Keratinocyte (primary cell): ENCODE results near the gene MICAL2.

Source experiments
- CTCF ChIP-seq, 3 experiments: IDR thresholded peaks in 1 of 3; conservative IDR thresholded peaks in 1 of 3; optimal IDR thresholded peaks in 1 of 3; 2 replicates in 2 of 3; 3 replicates in 1 of 3; pipeline versions ENCODE3 to v1.5.1; 2011; ENCODE audit warnings: low read length in 3 of 3, mild to moderate bottlenecking in 3 of 3, moderate library complexity in 2 of 3, control low read depth in 1 of 3, inconsistent platforms in 1 of 3; ENCODE audit not compliant: insufficient read depth in 2 of 3; ENCODE audit errors: extremely low read depth in 1 of 3
- EZH2 ChIP-seq: IDR thresholded peaks from one replicate; pipeline ENCODE4 v1.6.1; 2012; ENCODE audit warnings: inconsistent platforms, mild to moderate bottlenecking, low read length, moderate library complexity

- TF ChIP-seq CTCF (optimal IDR thresholded peaks at IDR 0.05 in 1 of 3, IDR thresholded peaks at IDR 0.05 in 1 of 3, conservative IDR thresholded peaks at IDR 0.05 in 1 of 3; ENCODE audit: extremely low read depth in 1 of 3, insufficient read depth in 2 of 3, low read length in 3 of 3) (no peak), EZH2 (no peak)
Observed at GRCh38 chr11:12174477-12175143, 64.2 kb downstream of the MICAL2 start.
